HEK293 (cell line): ENCODE results near the gene CCDC149.

Source experiments
- CTCF ChIA-PET: fragments of 350-600 bp; formaldehyde crosslinking; extraction: SDS; loops from one replicate; lab custom pipeline; 2021; ENCODE audit warnings: antibody characterized with exemption; lab: Yijun Ruan, JAX
- POLR2A ChIA-PET: fragments of 300-600 bp; formaldehyde crosslinking; extraction: SDS; loops from one replicate; lab custom pipeline; 2020; ENCODE audit warnings: antibody characterized with exemption, inconsistent platforms; lab: Yijun Ruan, JAX
- H3K27ac ChIP-seq: fragments of 200-500 bp; sonication (Bioruptor generic); 2 replicates; pipeline ENCODE4 v1.5.1; 2014; ENCODE audit warnings: low read depth, low read length, control low read depth, inconsistent platforms; ENCODE audit errors: extremely low read depth
- H3K36me3 ChIP-seq, 2 experiments: fragments of 200-500 bp in 1 of 2; sonication (Bioruptor generic) in 1 of 2; 1 replicate in 1 of 2; 2 replicates in 1 of 2; pipeline ENCODE4 v1.5.1; 2014 to 2017; ENCODE audit warnings: inconsistent platforms in 2 of 2, low read length in 2 of 2; ENCODE audit not compliant: control insufficient read depth in 2 of 2, insufficient read depth in 1 of 2
- H3K4me1 ChIP-seq: fragments of 200-500 bp; sonication (Bioruptor generic); 2 replicates; pipeline ENCODE4 v1.5.1; 2014; ENCODE audit warnings: mild to moderate bottlenecking, low read length, inconsistent platforms; ENCODE audit not compliant: control insufficient read depth, insufficient read depth
- H3K4me3 ChIP-seq: 2 replicates; pipeline ENCODE4 v1.5.1; 2011; ENCODE audit warnings: low read depth, mild to moderate bottlenecking, control low read depth, low read length, moderate library complexity
- H3K9me3 ChIP-seq: fragments of 200-500 bp; sonication (Bioruptor generic); 2 replicates; pipeline ENCODE4 v1.5.1; 2014; ENCODE audit warnings: low read depth, low read length, inconsistent platforms; ENCODE audit not compliant: control insufficient read depth, insufficient read depth
- GLI4 ChIP-seq: fragments of 450-650 bp; formaldehyde crosslinking; IDR thresholded peaks from 2 replicates; pipeline ENCODE4 v1.5.1; 2016; ENCODE audit warnings: missing biosample characterization, missing genetic modification characterization
- HOXD13 ChIP-seq: sonication (generic); formaldehyde crosslinking; IDR thresholded peaks from 2 replicates; pipeline ENCODE4 v1.8.0; 2022; ENCODE audit warnings: missing genetic modification reagents, borderline replicate concordance
- KLF8 ChIP-seq: fragments of 450-650 bp; formaldehyde crosslinking; IDR thresholded peaks from 2 replicates; pipeline ENCODE4 v1.5.1; 2016; ENCODE audit warnings: missing biosample characterization, missing genetic modification characterization
- RBAK ChIP-seq: fragments of 450-650 bp; formaldehyde crosslinking; IDR thresholded peaks from 2 replicates; pipeline ENCODE4 v1.5.1; 2016; ENCODE audit warnings: missing biosample characterization, missing genetic modification characterization
- ZFHX2 ChIP-seq: fragments of 450-650 bp; formaldehyde crosslinking; conservative IDR thresholded peaks from 2 replicates; pipeline ENCODE4 v1.5.1; 2016; ENCODE audit warnings: missing biosample characterization, missing genetic modification characterization
- ZNF146 ChIP-seq: fragments of 450-650 bp; formaldehyde crosslinking; IDR thresholded peaks from 2 replicates; pipeline ENCODE4 v1.5.1; 2016; ENCODE audit warnings: missing biosample characterization, missing genetic modification characterization
- ZNF174 ChIP-seq: fragments of 450-650 bp; formaldehyde crosslinking; IDR thresholded peaks from 2 replicates; pipeline ENCODE4 v1.5.0; 2017; ENCODE audit warnings: missing biosample characterization, mild to moderate bottlenecking, missing genetic modification characterization
- ZNF266 ChIP-seq: fragments of 450-650 bp; formaldehyde crosslinking; IDR thresholded peaks from 2 replicates; pipeline ENCODE4 v1.5.1; 2016; ENCODE audit warnings: missing biosample characterization, missing genetic modification characterization, low read depth
- ZNF354C ChIP-seq: fragments of 450-650 bp; formaldehyde crosslinking; IDR thresholded peaks from 2 replicates; pipeline ENCODE4 v1.5.1; 2016; ENCODE audit warnings: missing biosample characterization, missing genetic modification characterization, low read depth, borderline replicate concordance
- ZNF416 ChIP-seq: fragments of 450-650 bp; formaldehyde crosslinking; IDR thresholded peaks from 2 replicates; pipeline ENCODE4 v1.5.1; 2016; ENCODE audit warnings: missing biosample characterization, missing genetic modification characterization
- ZNF513 ChIP-seq: fragments of 450-650 bp; IDR thresholded peaks from 2 replicates; pipeline ENCODE4 v1.5.1; 2018; ENCODE audit warnings: missing biosample characterization, missing genetic modification characterization
- ZNF768 ChIP-seq: fragments of 450-650 bp; formaldehyde crosslinking; IDR thresholded peaks from 2 replicates; pipeline ENCODE4 v1.5.1; 2018; ENCODE audit warnings: missing biosample characterization, mild to moderate bottlenecking, missing genetic modification characterization
- ZNF785 ChIP-seq: fragments of 450-650 bp; formaldehyde crosslinking; IDR thresholded peaks from 2 replicates; pipeline ENCODE4 v1.5.1; 2016; ENCODE audit warnings: missing biosample characterization, missing genetic modification characterization
- ZNF837 ChIP-seq: fragments of 450-650 bp; formaldehyde crosslinking; IDR thresholded peaks from 2 replicates; pipeline ENCODE4 v1.5.1; 2016; ENCODE audit warnings: missing biosample characterization, missing genetic modification characterization
- TF ChIP-seq, protein P1 (sequence below): fragments of 450-650 bp; formaldehyde crosslinking; IDR thresholded peaks from 2 replicates; pipeline ENCODE4 v1.5.1; 2016; ENCODE audit warnings: missing biosample characterization, missing genetic modification characterization, borderline replicate concordance
- TF ChIP-seq, protein P2 (sequence below): fragments of 450-650 bp; formaldehyde crosslinking; IDR thresholded peaks from 2 replicates; pipeline ENCODE4 v1.5.1; 2016; ENCODE audit warnings: missing biosample characterization, missing genetic modification characterization, borderline replicate concordance
- TF ChIP-seq, protein P3 (sequence below): fragments of 450-650 bp; formaldehyde crosslinking; IDR thresholded peaks from 2 replicates; pipeline ENCODE4 v1.5.1; 2016; ENCODE audit warnings: missing biosample characterization, missing genetic modification characterization, low read depth
- TF ChIP-seq, protein P4 (sequence below): fragments of 450-650 bp; formaldehyde crosslinking; IDR thresholded peaks from 2 replicates; pipeline ENCODE4 v1.5.1; 2017; ENCODE audit warnings: missing biosample characterization, missing genetic modification characterization

The CCDC149 gene

DNA sequence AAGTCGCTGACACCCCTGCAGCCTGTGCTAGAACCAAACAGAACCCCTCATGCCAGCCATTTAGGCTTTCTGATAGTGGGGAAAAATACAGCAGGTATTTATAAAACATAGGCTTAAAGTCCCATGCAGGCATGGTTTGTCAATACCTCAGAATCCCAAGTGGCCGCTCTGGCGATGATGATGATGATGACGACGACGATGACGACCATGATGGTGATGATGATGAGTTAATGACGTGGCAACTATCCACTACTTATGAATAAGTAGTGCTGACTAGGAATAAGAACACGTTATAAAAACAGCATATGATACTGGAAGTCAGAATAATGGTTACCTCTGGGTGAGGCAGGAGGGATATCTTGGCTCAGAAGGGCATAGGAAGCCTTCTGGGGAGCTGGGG lies 18.0 kb downstream of the CCDC149 start:
- POLR2A ChIA-PET: no interaction called here
- CTCF ChIA-PET: no interaction called here
- Histone ChIP-seq H3K4me1 (0 out of 2 replicates have a peak, but pooled peaks cover 2% of the 10 kb centered on the region), H3K9me3 (no peaks in the 10 kb centered on the region), H3K27ac (no peak overlapping the region), H3K4me3 (no peak overlapping the region), H3K36me3 (no peaks in the 10 kb centered on the region)
- TF ChIP-seq ZNF266 (tag by site-specific recombination): no peak
- TF ChIP-seq KLF8 (tag by site-specific recombination): no peak
- TF ChIP-seq RBAK (tag by site-specific recombination): no peak
- TF ChIP-seq HOXD13: no peak
- TF ChIP-seq ZNF174 (tag by site-specific recombination): no peak
- TF ChIP-seq ZNF513: peak; percentile 54; the same call in 1 of the 2 replicates

GRCh38 chr4:24894243-24894642 lies 18.6 kb downstream of the CCDC149 start:
- Histone ChIP-seq H3K36me3 (no peaks in the 10 kb centered on the region), H3K4me3 (no peak overlapping the region), H3K27ac (no peak overlapping the region), H3K9me3 (no peaks in the 10 kb centered on the region), H3K4me1 (0 out of 2 replicates have a peak, but pooled peaks cover 2% of the 10 kb centered on the region)
- TF ChIP-seq, protein P1, sequence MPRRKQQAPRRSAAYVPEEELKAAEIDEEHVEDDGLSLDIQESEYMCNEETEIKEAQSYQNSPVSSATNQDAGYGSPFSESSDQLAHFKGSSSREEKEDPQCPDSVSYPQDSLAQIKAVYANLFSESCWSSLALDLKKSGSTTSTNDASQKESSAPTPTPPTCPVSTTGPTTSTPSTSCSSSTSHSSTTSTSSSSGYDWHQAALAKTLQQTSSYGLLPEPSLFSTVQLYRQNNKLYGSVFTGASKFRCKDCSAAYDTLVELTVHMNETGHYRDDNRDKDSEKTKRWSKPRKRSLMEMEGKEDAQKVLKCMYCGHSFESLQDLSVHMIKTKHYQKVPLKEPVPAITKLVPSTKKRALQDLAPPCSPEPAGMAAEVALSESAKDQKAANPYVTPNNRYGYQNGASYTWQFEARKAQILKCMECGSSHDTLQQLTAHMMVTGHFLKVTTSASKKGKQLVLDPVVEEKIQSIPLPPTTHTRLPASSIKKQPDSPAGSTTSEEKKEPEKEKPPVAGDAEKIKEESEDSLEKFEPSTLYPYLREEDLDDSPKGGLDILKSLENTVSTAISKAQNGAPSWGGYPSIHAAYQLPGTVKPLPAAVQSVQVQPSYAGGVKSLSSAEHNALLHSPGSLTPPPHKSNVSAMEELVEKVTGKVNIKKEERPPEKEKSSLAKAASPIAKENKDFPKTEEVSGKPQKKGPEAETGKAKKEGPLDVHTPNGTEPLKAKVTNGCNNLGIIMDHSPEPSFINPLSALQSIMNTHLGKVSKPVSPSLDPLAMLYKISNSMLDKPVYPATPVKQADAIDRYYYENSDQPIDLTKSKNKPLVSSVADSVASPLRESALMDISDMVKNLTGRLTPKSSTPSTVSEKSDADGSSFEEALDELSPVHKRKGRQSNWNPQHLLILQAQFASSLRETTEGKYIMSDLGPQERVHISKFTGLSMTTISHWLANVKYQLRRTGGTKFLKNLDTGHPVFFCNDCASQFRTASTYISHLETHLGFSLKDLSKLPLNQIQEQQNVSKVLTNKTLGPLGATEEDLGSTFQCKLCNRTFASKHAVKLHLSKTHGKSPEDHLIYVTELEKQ: no peak
- no peak for TF ChIP-seq ZNF354C (tag by site-specific recombination)
- POLR2A ChIA-PET: no interaction called here
- CTCF ChIA-PET: no interaction called here

GRCh38 chr4:24892778-24893177 lies 20.1 kb downstream of the CCDC149 start:
- Histone ChIP-seq H3K9me3 (no peaks in the 10 kb centered on the region), H3K27ac (no peak overlapping the region), H3K36me3 (no peaks in the 10 kb centered on the region), H3K4me1 (0 out of 2 replicates have a peak, but pooled peaks cover 2% of the 10 kb centered on the region), H3K4me3 (no peak overlapping the region)
- POLR2A ChIA-PET: no interaction called here
- CTCF ChIA-PET: no interaction called here
- no peak for TF ChIP-seq ZNF416 (tag by site-specific recombination)
- TF ChIP-seq ZNF785 (tag by site-specific recombination): no peak
- no peak for TF ChIP-seq ZFHX2 (tag by site-specific recombination)
- no peak for TF ChIP-seq ZNF837 (tag by site-specific recombination)
- TF ChIP-seq, protein P2, sequence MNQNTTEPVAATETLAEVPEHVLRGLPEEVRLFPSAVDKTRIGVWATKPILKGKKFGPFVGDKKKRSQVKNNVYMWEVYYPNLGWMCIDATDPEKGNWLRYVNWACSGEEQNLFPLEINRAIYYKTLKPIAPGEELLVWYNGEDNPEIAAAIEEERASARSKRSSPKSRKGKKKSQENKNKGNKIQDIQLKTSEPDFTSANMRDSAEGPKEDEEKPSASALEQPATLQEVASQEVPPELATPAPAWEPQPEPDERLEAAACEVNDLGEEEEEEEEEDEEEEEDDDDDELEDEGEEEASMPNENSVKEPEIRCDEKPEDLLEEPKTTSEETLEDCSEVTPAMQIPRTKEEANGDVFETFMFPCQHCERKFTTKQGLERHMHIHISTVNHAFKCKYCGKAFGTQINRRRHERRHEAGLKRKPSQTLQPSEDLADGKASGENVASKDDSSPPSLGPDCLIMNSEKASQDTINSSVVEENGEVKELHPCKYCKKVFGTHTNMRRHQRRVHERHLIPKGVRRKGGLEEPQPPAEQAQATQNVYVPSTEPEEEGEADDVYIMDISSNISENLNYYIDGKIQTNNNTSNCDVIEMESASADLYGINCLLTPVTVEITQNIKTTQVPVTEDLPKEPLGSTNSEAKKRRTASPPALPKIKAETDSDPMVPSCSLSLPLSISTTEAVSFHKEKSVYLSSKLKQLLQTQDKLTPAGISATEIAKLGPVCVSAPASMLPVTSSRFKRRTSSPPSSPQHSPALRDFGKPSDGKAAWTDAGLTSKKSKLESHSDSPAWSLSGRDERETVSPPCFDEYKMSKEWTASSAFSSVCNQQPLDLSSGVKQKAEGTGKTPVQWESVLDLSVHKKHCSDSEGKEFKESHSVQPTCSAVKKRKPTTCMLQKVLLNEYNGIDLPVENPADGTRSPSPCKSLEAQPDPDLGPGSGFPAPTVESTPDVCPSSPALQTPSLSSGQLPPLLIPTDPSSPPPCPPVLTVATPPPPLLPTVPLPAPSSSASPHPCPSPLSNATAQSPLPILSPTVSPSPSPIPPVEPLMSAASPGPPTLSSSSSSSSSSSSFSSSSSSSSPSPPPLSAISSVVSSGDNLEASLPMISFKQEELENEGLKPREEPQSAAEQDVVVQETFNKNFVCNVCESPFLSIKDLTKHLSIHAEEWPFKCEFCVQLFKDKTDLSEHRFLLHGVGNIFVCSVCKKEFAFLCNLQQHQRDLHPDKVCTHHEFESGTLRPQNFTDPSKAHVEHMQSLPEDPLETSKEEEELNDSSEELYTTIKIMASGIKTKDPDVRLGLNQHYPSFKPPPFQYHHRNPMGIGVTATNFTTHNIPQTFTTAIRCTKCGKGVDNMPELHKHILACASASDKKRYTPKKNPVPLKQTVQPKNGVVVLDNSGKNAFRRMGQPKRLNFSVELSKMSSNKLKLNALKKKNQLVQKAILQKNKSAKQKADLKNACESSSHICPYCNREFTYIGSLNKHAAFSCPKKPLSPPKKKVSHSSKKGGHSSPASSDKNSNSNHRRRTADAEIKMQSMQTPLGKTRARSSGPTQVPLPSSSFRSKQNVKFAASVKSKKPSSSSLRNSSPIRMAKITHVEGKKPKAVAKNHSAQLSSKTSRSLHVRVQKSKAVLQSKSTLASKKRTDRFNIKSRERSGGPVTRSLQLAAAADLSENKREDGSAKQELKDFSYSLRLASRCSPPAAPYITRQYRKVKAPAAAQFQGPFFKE (tag by site-specific recombination): no peak
- TF ChIP-seq, protein P3, sequence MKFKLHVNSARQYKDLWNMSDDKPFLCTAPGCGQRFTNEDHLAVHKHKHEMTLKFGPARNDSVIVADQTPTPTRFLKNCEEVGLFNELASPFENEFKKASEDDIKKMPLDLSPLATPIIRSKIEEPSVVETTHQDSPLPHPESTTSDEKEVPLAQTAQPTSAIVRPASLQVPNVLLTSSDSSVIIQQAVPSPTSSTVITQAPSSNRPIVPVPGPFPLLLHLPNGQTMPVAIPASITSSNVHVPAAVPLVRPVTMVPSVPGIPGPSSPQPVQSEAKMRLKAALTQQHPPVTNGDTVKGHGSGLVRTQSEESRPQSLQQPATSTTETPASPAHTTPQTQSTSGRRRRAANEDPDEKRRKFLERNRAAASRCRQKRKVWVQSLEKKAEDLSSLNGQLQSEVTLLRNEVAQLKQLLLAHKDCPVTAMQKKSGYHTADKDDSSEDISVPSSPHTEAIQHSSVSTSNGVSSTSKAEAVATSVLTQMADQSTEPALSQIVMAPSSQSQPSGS: no peak
- TF ChIP-seq ZNF146: no peak
- no peak for TF ChIP-seq ZNF768 (tag by site-specific recombination)
- TF ChIP-seq GLI4 (tag by site-specific recombination): no peak
- TF ChIP-seq, protein P4, sequence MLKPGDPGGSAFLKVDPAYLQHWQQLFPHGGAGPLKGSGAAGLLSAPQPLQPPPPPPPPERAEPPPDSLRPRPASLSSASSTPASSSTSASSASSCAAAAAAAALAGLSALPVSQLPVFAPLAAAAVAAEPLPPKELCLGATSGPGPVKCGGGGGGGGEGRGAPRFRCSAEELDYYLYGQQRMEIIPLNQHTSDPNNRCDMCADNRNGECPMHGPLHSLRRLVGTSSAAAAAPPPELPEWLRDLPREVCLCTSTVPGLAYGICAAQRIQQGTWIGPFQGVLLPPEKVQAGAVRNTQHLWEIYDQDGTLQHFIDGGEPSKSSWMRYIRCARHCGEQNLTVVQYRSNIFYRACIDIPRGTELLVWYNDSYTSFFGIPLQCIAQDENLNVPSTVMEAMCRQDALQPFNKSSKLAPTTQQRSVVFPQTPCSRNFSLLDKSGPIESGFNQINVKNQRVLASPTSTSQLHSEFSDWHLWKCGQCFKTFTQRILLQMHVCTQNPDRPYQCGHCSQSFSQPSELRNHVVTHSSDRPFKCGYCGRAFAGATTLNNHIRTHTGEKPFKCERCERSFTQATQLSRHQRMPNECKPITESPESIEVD (tag by site-specific recombination): no peak
